ENCODE measurements around the gene NKX6-2. TPM values are rescaled to one million over a fixed set of nuclear protein-coding genes. Genes with fewer than 3 reads are reported as not detected.
"Not testable (repeated sequence)": the region's sequence is repeated elsewhere in the genome, so short reads cannot be mapped to it uniquely, and the experiment has no call there.

Gene NKX6-2
- total RNA-seq, 1 donor from 2014 or later = not detected

DNA sequence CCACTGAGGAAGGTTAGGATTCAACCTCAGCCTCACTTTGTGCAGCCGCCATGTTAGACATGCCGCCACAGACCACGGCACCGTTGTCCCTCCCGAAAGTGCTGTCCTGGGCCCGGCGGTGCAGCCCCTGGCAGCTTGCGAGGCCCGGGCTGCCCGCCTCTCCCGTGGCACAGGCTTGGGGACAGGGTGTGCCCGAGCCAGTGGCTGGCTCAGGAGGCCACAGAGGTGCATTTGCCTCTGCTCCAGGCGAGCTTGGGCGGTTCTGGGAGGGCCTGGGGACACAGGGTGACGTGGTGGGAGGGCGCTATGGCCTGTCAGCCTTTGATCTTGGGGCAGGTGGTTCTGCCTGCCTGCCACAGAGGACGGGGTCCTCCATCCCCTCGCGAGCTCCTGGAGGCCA, 41.1 kb downstream of the NKX6-2 start:
- no peaks in the 10 kb centered on the region for H3K9me3 Mint-ChIP-seq
- no peak for DNase-seq (ENCODE audit: low spot score in 2 of 2, unreplicated experiment in 2 of 2)
- TF ChIP-seq, protein P1, sequence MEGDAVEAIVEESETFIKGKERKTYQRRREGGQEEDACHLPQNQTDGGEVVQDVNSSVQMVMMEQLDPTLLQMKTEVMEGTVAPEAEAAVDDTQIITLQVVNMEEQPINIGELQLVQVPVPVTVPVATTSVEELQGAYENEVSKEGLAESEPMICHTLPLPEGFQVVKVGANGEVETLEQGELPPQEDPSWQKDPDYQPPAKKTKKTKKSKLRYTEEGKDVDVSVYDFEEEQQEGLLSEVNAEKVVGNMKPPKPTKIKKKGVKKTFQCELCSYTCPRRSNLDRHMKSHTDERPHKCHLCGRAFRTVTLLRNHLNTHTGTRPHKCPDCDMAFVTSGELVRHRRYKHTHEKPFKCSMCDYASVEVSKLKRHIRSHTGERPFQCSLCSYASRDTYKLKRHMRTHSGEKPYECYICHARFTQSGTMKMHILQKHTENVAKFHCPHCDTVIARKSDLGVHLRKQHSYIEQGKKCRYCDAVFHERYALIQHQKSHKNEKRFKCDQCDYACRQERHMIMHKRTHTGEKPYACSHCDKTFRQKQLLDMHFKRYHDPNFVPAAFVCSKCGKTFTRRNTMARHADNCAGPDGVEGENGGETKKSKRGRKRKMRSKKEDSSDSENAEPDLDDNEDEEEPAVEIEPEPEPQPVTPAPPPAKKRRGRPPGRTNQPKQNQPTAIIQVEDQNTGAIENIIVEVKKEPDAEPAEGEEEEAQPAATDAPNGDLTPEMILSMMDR (IDR thresholded peaks at IDR 0.05; ENCODE audit: unreplicated experiment) = no peak
- H3K27me3 Mint-ChIP-seq (ENCODE audit: low read depth) = no peaks in the 10 kb centered on the region
- H3K36me3 Mint-ChIP-seq = peaks cover 2% of the 10 kb centered on the region
- H3K4me1 Mint-ChIP-seq = no peaks in the 10 kb centered on the region
- no peak overlapping the region for H3K4me3 Mint-ChIP-seq
- H3K27ac Mint-ChIP-seq = no peak overlapping the region

DNA sequence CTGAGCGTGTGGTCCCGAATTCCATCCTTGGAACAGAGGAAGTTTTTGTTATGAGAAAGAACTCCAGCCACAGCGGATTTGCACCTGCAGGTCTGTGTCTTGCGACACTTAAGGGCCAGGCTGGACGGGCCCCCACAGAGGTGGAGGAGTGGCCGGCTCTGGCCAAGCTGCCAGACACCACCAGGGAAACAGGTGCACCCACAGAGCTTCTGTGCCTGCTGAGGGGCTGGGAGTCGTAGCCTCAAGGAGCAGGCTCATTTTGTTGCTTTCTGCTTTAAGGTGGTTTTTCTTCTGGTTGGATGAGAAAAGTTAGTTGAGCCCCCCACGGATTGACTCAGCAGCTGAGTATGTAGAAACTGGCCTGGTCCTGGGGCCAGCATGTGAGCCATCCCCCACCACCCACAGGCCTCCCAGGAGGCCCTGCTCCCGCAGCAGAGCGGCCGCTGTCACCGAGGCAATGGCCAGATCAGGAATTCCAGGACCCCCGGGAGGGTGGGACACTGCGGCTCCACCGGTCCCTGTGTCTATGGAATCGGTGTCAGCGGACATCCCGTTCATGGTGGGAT, 41.9 kb downstream of the NKX6-2 start:
- H3K27ac Mint-ChIP-seq = no peak overlapping the region

GRCh38 chr10:132743196-132743924, 42.6 kb downstream of the NKX6-2 start:
- not testable (repeated sequence) for H3K27me3 Mint-ChIP-seq (ENCODE audit: low read depth); H3K9me3 Mint-ChIP-seq; H3K4me1 Mint-ChIP-seq; DNase-seq (ENCODE audit: low spot score in 2 of 2, unreplicated experiment in 2 of 2); H3K4me3 Mint-ChIP-seq; H3K36me3 Mint-ChIP-seq; H3K27ac Mint-ChIP-seq

More for the DNA sequence above, 41.9 kb downstream of the NKX6-2 start:
- no peak for DNase-seq (ENCODE audit: low spot score in 2 of 2, unreplicated experiment in 2 of 2)
- TF ChIP-seq, protein P1 (IDR thresholded peaks at IDR 0.05; ENCODE audit: unreplicated experiment) = no peak
- Mint-ChIP-seq H3K4me1 (no peaks in the 10 kb centered on the region), H3K4me3 (no peak overlapping the region), H3K9me3 (no peaks in the 10 kb centered on the region), H3K36me3 (no peaks in the 10 kb centered on the region), H3K27me3 (ENCODE audit: low read depth) (no peaks in the 10 kb centered on the region)

GRCh38 chr10:132742837-132743194, 43.1 kb downstream of the NKX6-2 start:
- Mint-ChIP-seq H3K9me3 (no peaks in the 10 kb centered on the region), H3K4me3 (no peak overlapping the region), H3K27ac (no peak overlapping the region), H3K36me3 (no peaks in the 10 kb centered on the region), H3K4me1 (no peaks in the 10 kb centered on the region), H3K27me3 (ENCODE audit: low read depth) (no peaks in the 10 kb centered on the region)
- TF ChIP-seq, protein P1 (IDR thresholded peaks at IDR 0.05; ENCODE audit: unreplicated experiment) = no peak
- no peak for DNase-seq (ENCODE audit: low spot score in 2 of 2, unreplicated experiment in 2 of 2)

- Mint-ChIP-seq H3K4me3 (no peak overlapping the region), H3K27ac (no peak overlapping the region)
Observed at GRCh38 chr10:132742167-132742836, 43.6 kb downstream of the NKX6-2 start.

More at GRCh38 chr10:132742167-132742836, 43.6 kb downstream of the NKX6-2 start:
- TF ChIP-seq, protein P1 (IDR thresholded peaks at IDR 0.05; ENCODE audit: unreplicated experiment) = no peak
- H3K36me3 Mint-ChIP-seq = no peaks in the 10 kb centered on the region
- no peaks in the 10 kb centered on the region for H3K4me1 Mint-ChIP-seq
- no peaks in the 10 kb centered on the region for H3K9me3 Mint-ChIP-seq
- H3K27me3 Mint-ChIP-seq (ENCODE audit: low read depth) = no peaks in the 10 kb centered on the region
- DNase-seq (ENCODE audit: low spot score in 2 of 2, unreplicated experiment in 2 of 2) = no peak
